ENCODE measurements around the gene MPEG1. TPM values are rescaled to one million over a fixed set of nuclear protein-coding genes. Genes with fewer than 3 reads are reported as not detected.

Gene MPEG1, protein sequence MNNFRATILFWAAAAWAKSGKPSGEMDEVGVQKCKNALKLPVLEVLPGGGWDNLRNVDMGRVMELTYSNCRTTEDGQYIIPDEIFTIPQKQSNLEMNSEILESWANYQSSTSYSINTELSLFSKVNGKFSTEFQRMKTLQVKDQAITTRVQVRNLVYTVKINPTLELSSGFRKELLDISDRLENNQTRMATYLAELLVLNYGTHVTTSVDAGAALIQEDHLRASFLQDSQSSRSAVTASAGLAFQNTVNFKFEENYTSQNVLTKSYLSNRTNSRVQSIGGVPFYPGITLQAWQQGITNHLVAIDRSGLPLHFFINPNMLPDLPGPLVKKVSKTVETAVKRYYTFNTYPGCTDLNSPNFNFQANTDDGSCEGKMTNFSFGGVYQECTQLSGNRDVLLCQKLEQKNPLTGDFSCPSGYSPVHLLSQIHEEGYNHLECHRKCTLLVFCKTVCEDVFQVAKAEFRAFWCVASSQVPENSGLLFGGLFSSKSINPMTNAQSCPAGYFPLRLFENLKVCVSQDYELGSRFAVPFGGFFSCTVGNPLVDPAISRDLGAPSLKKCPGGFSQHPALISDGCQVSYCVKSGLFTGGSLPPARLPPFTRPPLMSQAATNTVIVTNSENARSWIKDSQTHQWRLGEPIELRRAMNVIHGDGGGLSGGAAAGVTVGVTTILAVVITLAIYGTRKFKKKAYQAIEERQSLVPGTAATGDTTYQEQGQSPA
- total RNA-seq (10 to 100 TPM; 21.1 to 27.2 TPM), polyA plus RNA-seq (10 to 100 TPM in 1 of 2 donors, 1 to 10 TPM in 1; 3.2 to 12.8 TPM)

DNA sequence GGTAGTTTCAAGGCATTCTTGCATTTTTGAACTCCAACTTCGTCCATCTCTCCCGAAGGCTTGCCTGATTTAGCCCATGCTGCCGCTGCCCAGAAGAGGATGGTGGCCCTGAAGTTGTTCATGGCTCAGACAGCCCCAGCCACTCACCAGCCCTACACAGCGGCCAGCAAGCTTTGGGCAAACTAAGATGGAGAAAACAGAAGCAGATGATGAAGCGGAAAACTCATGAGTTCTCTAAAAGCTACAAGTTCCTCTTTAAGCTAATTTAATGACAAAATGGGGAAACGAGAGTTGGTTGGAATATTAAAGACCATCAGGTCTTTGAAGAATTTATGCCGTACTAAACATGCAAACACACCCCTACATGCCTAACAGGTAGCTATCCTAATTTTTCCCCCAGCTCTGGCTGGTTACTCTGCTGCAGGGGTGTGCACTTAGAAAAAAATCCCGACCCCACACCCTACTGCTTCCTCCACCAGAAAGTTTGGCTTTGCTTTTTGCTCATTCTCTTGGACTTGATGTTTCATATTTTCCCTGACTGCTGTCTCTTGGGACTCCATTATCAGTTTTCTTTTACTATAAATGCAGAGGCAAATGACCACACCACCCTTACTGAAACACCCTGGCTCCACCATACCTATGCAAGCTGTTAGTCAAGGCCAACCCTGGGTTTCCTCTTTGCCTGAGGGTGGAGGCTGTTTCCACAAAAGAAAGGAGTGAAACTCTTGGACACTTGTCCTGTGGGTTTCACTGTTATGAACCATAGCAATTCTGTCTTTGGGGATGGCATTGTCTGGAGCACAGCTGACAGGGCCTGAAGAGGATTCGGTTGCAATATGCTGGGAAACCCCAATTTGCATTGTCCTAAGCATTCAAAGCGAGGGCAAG is at the start of gene MPEG1:
Gene MPEG1, minus strand, starts transcription at position 184 of the 888 bp plus-strand sequence. Its CDS starts 62 bp downstream, at position 122.
- no peak within 1 kb of the TSS for H3K27ac ChIP-seq (ENCODE audit: low read depth in 1 of 2, low read length in 2 of 2)
- H3K9ac ChIP-seq (ENCODE audit: low read depth in 1 of 2, low read length in 2 of 2), result no peak within 1 kb of the TSS
- no peaks in the 10 kb centered on the region for H3K27me3 ChIP-seq (ENCODE audit: control insufficient read depth in 4 of 4, insufficient read depth in 4 of 4, low read length in 3 of 4)
- TF ChIP-seq RAD21 (IDR thresholded peaks at IDR 0.05), result no peak
- no peak for TF ChIP-seq TAF1 (conservative IDR thresholded peaks at IDR 0.05)
- peaks cover 0 to 5% (median 1%) of the 10 kb centered on the region in 4 donors for H3K4me1 ChIP-seq (ENCODE audit: control insufficient read depth in 4 of 4, insufficient read depth in 4 of 4, low read length in 3 of 4)
- 88% methylated on average over 10 of the region's 10 CpGs for WGBS
- no peak for DNase-seq (ENCODE audit: low spot score)
- H3K9me3 ChIP-seq (ENCODE audit: control insufficient read depth in 4 of 4, low read length in 3 of 4), result no peaks in the 10 kb centered on the region
- peak within 1 kb of the TSS in 1 of 3 donors; percentile 0 for H3K4me3 ChIP-seq (ENCODE audit: low read depth in 1 of 3, low read length in 3 of 3)
- no peaks in the 10 kb centered on the region for H3K36me3 ChIP-seq (ENCODE audit: control insufficient read depth in 4 of 4, insufficient read depth in 3 of 4, low read depth in 1 of 4, low read length in 3 of 4)

DNA sequence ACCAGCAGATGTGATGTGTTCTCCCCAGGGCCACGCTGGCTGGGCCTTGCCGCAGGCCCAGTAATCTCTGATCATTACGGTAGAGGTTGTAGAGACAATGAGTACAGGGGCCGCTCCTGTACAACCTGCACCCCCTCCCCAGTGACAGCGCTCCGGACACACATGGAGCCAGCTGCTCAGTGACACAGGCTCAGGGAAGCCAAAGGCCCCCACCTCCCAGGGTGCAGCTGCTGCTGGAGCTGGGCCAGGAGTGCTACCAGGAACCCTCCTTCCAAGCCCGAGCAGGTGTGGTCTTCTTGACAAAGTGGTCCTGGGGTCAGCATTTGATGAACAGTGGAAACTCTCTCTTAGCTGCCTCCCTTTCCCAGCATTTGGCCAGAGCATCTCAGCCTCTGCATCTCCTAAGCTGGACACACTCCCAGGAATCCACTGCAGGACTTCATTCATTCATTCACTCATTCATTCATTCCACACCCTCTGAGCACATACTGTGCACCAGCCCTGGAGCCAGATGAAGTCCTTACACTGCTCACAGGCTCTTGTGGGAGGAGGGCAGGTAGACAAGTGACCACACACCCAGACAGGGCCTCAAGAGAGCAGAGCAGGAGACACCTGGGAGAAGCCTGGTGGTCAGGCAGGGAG is 49.6 kb upstream of the MPEG1 start:
- no peak overlapping the region for H3K4me3 ChIP-seq (ENCODE audit: low read depth in 1 of 3, low read length in 3 of 3)
- H3K4me1 ChIP-seq (ENCODE audit: control insufficient read depth in 4 of 4, insufficient read depth in 4 of 4, low read length in 3 of 4), result peaks cover 0 to 6% (median 2%) of the 10 kb centered on the region in 4 donors
- no peaks in the 10 kb centered on the region for H3K36me3 ChIP-seq (ENCODE audit: control insufficient read depth in 4 of 4, insufficient read depth in 3 of 4, low read depth in 1 of 4, low read length in 3 of 4)
- no peaks in the 10 kb centered on the region for H3K9me3 ChIP-seq (ENCODE audit: control insufficient read depth in 4 of 4, low read length in 3 of 4)
- no peak overlapping the region for H3K27ac ChIP-seq (ENCODE audit: low read depth in 1 of 2, low read length in 2 of 2)
- WGBS, result 93% methylated on average over 7 of the region's 7 CpGs
- no peaks in the 10 kb centered on the region for H3K27me3 ChIP-seq (ENCODE audit: control insufficient read depth in 4 of 4, insufficient read depth in 4 of 4, low read length in 3 of 4)
- DNase-seq (ENCODE audit: low spot score), result no peak
- no peak overlapping the region for H3K9ac ChIP-seq (ENCODE audit: low read depth in 1 of 2, low read length in 2 of 2)
- TF ChIP-seq EGR1 (IDR thresholded peaks at IDR 0.05; ENCODE audit: low read depth in 2 of 2) (no peak), GABPA (IDR thresholded peaks at IDR 0.05 in 1 of 2, conservative IDR thresholded peaks at IDR 0.05 in 1 of 2) (no peak), RXRA (IDR thresholded peaks at IDR 0.05) (no peak), SP1 (IDR thresholded peaks at IDR 0.05) (no peak), FOXA1 (IDR thresholded peaks at IDR 0.05) (no peak)
- TF ChIP-seq, protein P1, sequence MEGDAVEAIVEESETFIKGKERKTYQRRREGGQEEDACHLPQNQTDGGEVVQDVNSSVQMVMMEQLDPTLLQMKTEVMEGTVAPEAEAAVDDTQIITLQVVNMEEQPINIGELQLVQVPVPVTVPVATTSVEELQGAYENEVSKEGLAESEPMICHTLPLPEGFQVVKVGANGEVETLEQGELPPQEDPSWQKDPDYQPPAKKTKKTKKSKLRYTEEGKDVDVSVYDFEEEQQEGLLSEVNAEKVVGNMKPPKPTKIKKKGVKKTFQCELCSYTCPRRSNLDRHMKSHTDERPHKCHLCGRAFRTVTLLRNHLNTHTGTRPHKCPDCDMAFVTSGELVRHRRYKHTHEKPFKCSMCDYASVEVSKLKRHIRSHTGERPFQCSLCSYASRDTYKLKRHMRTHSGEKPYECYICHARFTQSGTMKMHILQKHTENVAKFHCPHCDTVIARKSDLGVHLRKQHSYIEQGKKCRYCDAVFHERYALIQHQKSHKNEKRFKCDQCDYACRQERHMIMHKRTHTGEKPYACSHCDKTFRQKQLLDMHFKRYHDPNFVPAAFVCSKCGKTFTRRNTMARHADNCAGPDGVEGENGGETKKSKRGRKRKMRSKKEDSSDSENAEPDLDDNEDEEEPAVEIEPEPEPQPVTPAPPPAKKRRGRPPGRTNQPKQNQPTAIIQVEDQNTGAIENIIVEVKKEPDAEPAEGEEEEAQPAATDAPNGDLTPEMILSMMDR (IDR thresholded peaks at IDR 0.05; ENCODE audit: low read depth, low read length, missing input control), result no peak

DNA sequence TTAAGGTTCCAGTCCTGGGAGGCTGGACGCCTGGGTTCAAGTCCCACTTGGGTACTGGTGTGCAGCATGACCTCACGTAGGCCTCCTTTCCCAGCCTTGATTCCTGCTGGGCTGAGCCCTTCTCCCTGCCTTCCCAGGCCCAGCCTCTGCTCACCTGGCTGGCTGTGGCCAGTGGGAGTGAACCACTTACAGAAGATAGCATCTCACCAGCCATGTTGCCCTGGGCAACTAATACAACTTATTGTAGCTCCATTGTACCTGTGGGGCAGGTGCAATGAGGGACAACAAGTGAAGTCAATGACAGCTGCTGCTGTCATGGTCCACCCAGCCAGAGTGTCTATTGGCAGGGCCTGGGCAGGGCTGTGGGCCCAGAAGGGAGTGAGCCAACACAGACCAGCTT is 48.4 kb upstream of the MPEG1 start:
- H3K27me3 ChIP-seq (ENCODE audit: control insufficient read depth in 4 of 4, insufficient read depth in 4 of 4, low read length in 3 of 4), result no peaks in the 10 kb centered on the region
- H3K36me3 ChIP-seq (ENCODE audit: control insufficient read depth in 4 of 4, insufficient read depth in 3 of 4, low read depth in 1 of 4, low read length in 3 of 4), result no peaks in the 10 kb centered on the region
- H3K9me3 ChIP-seq (ENCODE audit: control insufficient read depth in 4 of 4, low read length in 3 of 4), result no peaks in the 10 kb centered on the region
- H3K27ac ChIP-seq (ENCODE audit: low read depth in 1 of 2, low read length in 2 of 2), result no peak overlapping the region
- WGBS, result 95% methylated on average over 2 of the region's 2 CpGs
- no peak overlapping the region for H3K4me3 ChIP-seq (ENCODE audit: low read depth in 1 of 3, low read length in 3 of 3)
- H3K4me1 ChIP-seq (ENCODE audit: control insufficient read depth in 4 of 4, insufficient read depth in 4 of 4, low read length in 3 of 4), result peaks cover 0 to 6% (median 0%) of the 10 kb centered on the region in 4 donors
- no peak overlapping the region for H3K9ac ChIP-seq (ENCODE audit: low read depth in 1 of 2, low read length in 2 of 2)
- no peak for DNase-seq (ENCODE audit: low spot score)
- TF ChIP-seq GABPA (IDR thresholded peaks at IDR 0.05 in 1 of 2, conservative IDR thresholded peaks at IDR 0.05 in 1 of 2), result no peak
- no peak for TF ChIP-seq HNF4A (conservative IDR thresholded peaks at IDR 0.05)
- no peak for TF ChIP-seq SP1 (IDR thresholded peaks at IDR 0.05)
- no peak for TF ChIP-seq FOXA2 (IDR thresholded peaks at IDR 0.05)
- TF ChIP-seq TAF1 (conservative IDR thresholded peaks at IDR 0.05), result no peak
- TF ChIP-seq RXRA (IDR thresholded peaks at IDR 0.05), result no peak
- TF ChIP-seq NR2F2 (IDR thresholded peaks at IDR 0.05), result no peak
- TF ChIP-seq JUND (IDR thresholded peaks at IDR 0.05), result no peak
- no peak for TF ChIP-seq YY1 (IDR thresholded peaks at IDR 0.05)
- TF ChIP-seq, protein P1 (IDR thresholded peaks at IDR 0.05; ENCODE audit: low read depth, low read length, missing input control), result no peak
- no peak for TF ChIP-seq EGR1 (IDR thresholded peaks at IDR 0.05; ENCODE audit: low read depth in 2 of 2)
- no peak for TF ChIP-seq RAD21 (IDR thresholded peaks at IDR 0.05)
- TF ChIP-seq, protein P2, sequence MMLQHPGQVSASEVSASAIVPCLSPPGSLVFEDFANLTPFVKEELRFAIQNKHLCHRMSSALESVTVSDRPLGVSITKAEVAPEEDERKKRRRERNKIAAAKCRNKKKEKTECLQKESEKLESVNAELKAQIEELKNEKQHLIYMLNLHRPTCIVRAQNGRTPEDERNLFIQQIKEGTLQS (IDR thresholded peaks at IDR 0.05), result no peak
- TF ChIP-seq, protein P3, sequence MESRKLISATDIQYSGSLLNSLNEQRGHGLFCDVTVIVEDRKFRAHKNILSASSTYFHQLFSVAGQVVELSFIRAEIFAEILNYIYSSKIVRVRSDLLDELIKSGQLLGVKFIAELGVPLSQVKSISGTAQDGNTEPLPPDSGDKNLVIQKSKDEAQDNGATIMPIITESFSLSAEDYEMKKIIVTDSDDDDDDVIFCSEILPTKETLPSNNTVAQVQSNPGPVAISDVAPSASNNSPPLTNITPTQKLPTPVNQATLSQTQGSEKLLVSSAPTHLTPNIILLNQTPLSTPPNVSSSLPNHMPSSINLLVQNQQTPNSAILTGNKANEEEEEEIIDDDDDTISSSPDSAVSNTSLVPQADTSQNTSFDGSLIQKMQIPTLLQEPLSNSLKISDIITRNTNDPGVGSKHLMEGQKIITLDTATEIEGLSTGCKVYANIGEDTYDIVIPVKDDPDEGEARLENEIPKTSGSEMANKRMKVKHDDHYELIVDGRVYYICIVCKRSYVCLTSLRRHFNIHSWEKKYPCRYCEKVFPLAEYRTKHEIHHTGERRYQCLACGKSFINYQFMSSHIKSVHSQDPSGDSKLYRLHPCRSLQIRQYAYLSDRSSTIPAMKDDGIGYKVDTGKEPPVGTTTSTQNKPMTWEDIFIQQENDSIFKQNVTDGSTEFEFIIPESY (IDR thresholded peaks at IDR 0.05), result no peak
- TF ChIP-seq FOXA1 (IDR thresholded peaks at IDR 0.05), result no peak

Data from liver (tissue), 9 donors.